SK-N-SH (cell line): Measurements from ENCODE around the gene SGPP2. TPM values are rescaled to one million over a fixed set of nuclear protein-coding genes. Genes with fewer than 3 reads are reported as not detected.

Experiments used
- CHD2 ChIP-seq: fragments of 150-350 bp; IDR thresholded peaks from 2 replicates; pipeline ENCODE4 v1.6.1; 2018; ENCODE audit warnings: low read length; ENCODE audit not compliant: partially characterized antibody
- ELF1 ChIP-seq: IDR thresholded peaks from 2 replicates; pipeline ENCODE4 v1.4.0; 2012
- EP300 ChIP-seq, 2 experiments: IDR thresholded peaks; 2 replicates each; pipeline versions ENCODE4 v1.4.0 to v1.6.1; 2012; ENCODE audit warnings: borderline replicate concordance in 1 of 2, low read depth in 1 of 2, low read length in 1 of 2
- EZH2phosphoT487 ChIP-seq: fragments of 200-600 bp; sonication (generic); IDR thresholded peaks from 2 replicates; pipeline ENCODE4 v1.6.1; 2017; ENCODE audit warnings: low read depth, mixed run types, mild to moderate bottlenecking, antibody characterized with exemption, moderate library complexity, borderline replicate concordance
- FOSL2 ChIP-seq: IDR thresholded peaks from 2 replicates; pipeline ENCODE4 v1.4.0; 2012; ENCODE audit warnings: low read depth, mild to moderate bottlenecking, moderate library complexity, borderline replicate concordance
- FOXM1 ChIP-seq: IDR thresholded peaks from 2 replicates; pipeline ENCODE4 v1.4.0; 2012; ENCODE audit warnings: low read depth, mild to moderate bottlenecking
- GATA2 ChIP-seq: sonication (generic); formaldehyde crosslinking; IDR thresholded peaks from 2 replicates; pipeline ENCODE4 v1.5.0; 2020; ENCODE audit warnings: mild to moderate bottlenecking, missing genetic modification reagents
- JUND ChIP-seq: IDR thresholded peaks from 2 replicates; pipeline ENCODE4 v1.4.0; 2012
- NFIC ChIP-seq: IDR thresholded peaks from 2 replicates; pipeline ENCODE4 v1.4.0; 2012; ENCODE audit warnings: borderline replicate concordance
- NRF1 ChIP-seq: IDR thresholded peaks from 2 replicates; pipeline ENCODE4 v1.6.1; 2012; ENCODE audit warnings: low read depth, mild to moderate bottlenecking, low read length
- POLR2AphosphoS5 ChIP-seq: IDR thresholded peaks from 2 replicates; pipeline ENCODE4 v1.6.1; 2012; ENCODE audit warnings: low read depth, low read length
- RAD21 ChIP-seq: IDR thresholded peaks from 2 replicates; pipeline ENCODE4 v1.6.1; 2012; ENCODE audit warnings: mild to moderate bottlenecking, low read length
- RCOR1 ChIP-seq: fragments of 150-350 bp; IDR thresholded peaks from 2 replicates; pipeline ENCODE4 v1.6.1; 2017; ENCODE audit warnings: antibody characterized with exemption, low read length
- RFX5 ChIP-seq: IDR thresholded peaks from 2 replicates; pipeline ENCODE4 v1.6.1; 2012; ENCODE audit warnings: mild to moderate bottlenecking, improper control_type of control experiment, low read length
- SIN3A ChIP-seq: IDR thresholded peaks from 2 replicates; pipeline ENCODE4 v1.6.1; 2012; ENCODE audit warnings: low read depth, mild to moderate bottlenecking, low read length, moderate library complexity, borderline replicate concordance
- TAF1 ChIP-seq: IDR thresholded peaks from 2 replicates; pipeline ENCODE4 v1.6.1; 2012; ENCODE audit warnings: low read depth, mild to moderate bottlenecking, low read length, moderate library complexity, borderline replicate concordance
- TCF12 ChIP-seq: IDR thresholded peaks from 2 replicates; pipeline ENCODE4 v1.4.0; 2012
- YY1 ChIP-seq: IDR thresholded peaks from 2 replicates; pipeline ENCODE4 v1.4.0; 2012; ENCODE audit warnings: low read depth, mild to moderate bottlenecking
- polyA plus RNA-seq, 3 experiments: library from polyadenylated mRNA; depleted of rRNA; stranded (reverse); fragments of >200 nt; gene quantifications; 2 replicates each; pipeline ENCODE4 v1.2.3, GENCODE V29; 2012
- TF ChIP-seq, protein P1 (sequence below): IDR thresholded peaks from 2 replicates; pipeline ENCODE4 v1.4.0; 2012; ENCODE audit warnings: low read depth
- TF ChIP-seq, protein P2 (sequence below): fragments of 200-600 bp; sonication (generic); IDR thresholded peaks from 2 replicates; pipeline ENCODE4 v1.6.1; 2017; ENCODE audit warnings: antibody characterized with exemption, mild to moderate bottlenecking, moderate library complexity
- TF ChIP-seq, protein P3 (sequence below): IDR thresholded peaks from 2 replicates; pipeline ENCODE4 v1.4.0; 2012; ENCODE audit warnings: low read depth, borderline replicate concordance
- TF ChIP-seq, protein P4 (sequence below): fragments of 150-350 bp; IDR thresholded peaks from 2 replicates; pipeline ENCODE4 v1.6.1; 2017; ENCODE audit warnings: antibody characterized with exemption, low read length, low read depth, borderline replicate concordance
- TF ChIP-seq, protein P5 (sequence below): IDR thresholded peaks from 2 replicates; pipeline ENCODE4 v1.4.0; 2012; ENCODE audit warnings: low read depth, borderline replicate concordance

The SGPP2 gene
- polyA plus RNA-seq, 1 of the 3 experiments (the other 2 are of a cell fraction), result 0.03 TPM

DNA sequence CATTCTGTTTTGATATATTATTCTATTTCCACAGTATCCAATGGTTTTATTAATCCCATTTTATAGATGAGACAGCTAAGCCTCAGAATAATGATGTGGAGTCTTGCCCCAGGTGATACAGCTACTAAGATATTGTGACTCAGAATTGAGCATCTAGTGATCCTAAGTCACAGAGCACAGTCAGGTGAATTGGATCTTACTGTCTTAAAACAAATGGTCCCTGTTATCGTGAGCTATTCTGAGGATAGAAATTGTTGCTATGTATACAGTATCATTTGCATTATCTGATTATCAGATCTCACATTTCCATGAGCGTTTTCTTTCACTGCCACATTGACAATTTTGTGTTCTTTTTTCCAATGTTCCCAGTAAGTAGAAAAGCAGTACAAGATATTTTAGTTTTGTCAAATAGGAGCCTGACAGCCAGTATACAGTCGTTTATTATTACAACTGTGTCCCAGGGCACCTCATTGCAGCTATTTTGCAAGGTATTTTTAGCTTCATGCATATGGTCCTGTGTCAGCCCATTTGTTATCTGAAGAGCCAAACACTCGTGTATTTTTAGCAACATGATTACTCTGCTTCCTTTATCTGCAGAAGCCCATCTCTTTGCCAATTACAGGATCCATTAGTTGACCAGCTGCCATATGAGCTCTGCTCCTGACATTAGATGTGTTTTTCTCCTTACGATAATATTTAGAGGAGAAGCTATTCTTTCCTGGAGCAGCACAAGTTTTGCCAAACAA, 25.1 kb upstream of the SGPP2 start (continued):
- TF ChIP-seq EP300 (IDR thresholded peaks at IDR 0.05; ENCODE audit: borderline replicate concordance in 1 of 2, low read depth in 1 of 2, low read length in 1 of 2), result peak in 1 of 2 experiments; percentile 67; a peak in 1 of 4 replicates
- TF ChIP-seq YY1, result no peak
- peak; percentile 19; the same call in 1 of the 2 replicates for TF ChIP-seq RAD21
- TF ChIP-seq NFIC, result no peak
- peak; percentile 90 for TF ChIP-seq GATA2 (CRISPR knock-in tag)
- TF ChIP-seq FOXM1, result no peak
- 0 out of 2 replicates have a peak, but pooled peaks have one; percentile 18 for TF ChIP-seq TCF12
- no peak for TF ChIP-seq SIN3A
- no peak for TF ChIP-seq ELF1
- TF ChIP-seq, protein P1, sequence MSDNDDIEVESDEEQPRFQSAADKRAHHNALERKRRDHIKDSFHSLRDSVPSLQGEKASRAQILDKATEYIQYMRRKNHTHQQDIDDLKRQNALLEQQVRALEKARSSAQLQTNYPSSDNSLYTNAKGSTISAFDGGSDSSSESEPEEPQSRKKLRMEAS, result no peak
- no peak for TF ChIP-seq EZH2phosphoT487
- TF ChIP-seq POLR2AphosphoS5, result no peak
- TF ChIP-seq, protein P2, sequence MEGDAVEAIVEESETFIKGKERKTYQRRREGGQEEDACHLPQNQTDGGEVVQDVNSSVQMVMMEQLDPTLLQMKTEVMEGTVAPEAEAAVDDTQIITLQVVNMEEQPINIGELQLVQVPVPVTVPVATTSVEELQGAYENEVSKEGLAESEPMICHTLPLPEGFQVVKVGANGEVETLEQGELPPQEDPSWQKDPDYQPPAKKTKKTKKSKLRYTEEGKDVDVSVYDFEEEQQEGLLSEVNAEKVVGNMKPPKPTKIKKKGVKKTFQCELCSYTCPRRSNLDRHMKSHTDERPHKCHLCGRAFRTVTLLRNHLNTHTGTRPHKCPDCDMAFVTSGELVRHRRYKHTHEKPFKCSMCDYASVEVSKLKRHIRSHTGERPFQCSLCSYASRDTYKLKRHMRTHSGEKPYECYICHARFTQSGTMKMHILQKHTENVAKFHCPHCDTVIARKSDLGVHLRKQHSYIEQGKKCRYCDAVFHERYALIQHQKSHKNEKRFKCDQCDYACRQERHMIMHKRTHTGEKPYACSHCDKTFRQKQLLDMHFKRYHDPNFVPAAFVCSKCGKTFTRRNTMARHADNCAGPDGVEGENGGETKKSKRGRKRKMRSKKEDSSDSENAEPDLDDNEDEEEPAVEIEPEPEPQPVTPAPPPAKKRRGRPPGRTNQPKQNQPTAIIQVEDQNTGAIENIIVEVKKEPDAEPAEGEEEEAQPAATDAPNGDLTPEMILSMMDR, result no peak
- no peak for TF ChIP-seq FOSL2
- TF ChIP-seq CHD2, result peak; percentile 64
- TF ChIP-seq TAF1, result no peak
- no peak for TF ChIP-seq JUND
- no peak for TF ChIP-seq NRF1
- TF ChIP-seq, protein P3, sequence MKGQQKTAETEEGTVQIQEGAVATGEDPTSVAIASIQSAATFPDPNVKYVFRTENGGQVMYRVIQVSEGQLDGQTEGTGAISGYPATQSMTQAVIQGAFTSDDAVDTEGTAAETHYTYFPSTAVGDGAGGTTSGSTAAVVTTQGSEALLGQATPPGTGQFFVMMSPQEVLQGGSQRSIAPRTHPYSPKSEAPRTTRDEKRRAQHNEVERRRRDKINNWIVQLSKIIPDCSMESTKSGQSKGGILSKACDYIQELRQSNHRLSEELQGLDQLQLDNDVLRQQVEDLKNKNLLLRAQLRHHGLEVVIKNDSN, result no peak
- TF ChIP-seq RFX5, result no peak
- TF ChIP-seq, protein P4, sequence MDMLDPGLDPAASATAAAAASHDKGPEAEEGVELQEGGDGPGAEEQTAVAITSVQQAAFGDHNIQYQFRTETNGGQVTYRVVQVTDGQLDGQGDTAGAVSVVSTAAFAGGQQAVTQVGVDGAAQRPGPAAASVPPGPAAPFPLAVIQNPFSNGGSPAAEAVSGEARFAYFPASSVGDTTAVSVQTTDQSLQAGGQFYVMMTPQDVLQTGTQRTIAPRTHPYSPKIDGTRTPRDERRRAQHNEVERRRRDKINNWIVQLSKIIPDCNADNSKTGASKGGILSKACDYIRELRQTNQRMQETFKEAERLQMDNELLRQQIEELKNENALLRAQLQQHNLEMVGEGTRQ, result no peak
- TF ChIP-seq, protein P5, sequence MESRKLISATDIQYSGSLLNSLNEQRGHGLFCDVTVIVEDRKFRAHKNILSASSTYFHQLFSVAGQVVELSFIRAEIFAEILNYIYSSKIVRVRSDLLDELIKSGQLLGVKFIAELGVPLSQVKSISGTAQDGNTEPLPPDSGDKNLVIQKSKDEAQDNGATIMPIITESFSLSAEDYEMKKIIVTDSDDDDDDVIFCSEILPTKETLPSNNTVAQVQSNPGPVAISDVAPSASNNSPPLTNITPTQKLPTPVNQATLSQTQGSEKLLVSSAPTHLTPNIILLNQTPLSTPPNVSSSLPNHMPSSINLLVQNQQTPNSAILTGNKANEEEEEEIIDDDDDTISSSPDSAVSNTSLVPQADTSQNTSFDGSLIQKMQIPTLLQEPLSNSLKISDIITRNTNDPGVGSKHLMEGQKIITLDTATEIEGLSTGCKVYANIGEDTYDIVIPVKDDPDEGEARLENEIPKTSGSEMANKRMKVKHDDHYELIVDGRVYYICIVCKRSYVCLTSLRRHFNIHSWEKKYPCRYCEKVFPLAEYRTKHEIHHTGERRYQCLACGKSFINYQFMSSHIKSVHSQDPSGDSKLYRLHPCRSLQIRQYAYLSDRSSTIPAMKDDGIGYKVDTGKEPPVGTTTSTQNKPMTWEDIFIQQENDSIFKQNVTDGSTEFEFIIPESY, result no peak
- peak; percentile 79 for TF ChIP-seq RCOR1
- TF ChIP-seq, all 33 proteins: peak for 8
